GM12864 (cell line): ENCODE results near the gene MRPS15.
"Not testable (repeated sequence)": the region's sequence is repeated elsewhere in the genome, so short reads cannot be mapped to it uniquely, and the experiment has no call there.

ENCODE experiments used
- DNase-seq: peaks from one replicate; pipeline ENCODE4 v3.0.0-alpha.2; 2011; ENCODE audit warnings: low read depth
- H3K4me3 ChIP-seq: 2 replicates; pipeline ENCODE4 v1.5.1; 2011; ENCODE audit warnings: mild to moderate bottlenecking, low read depth, low read length, control low read depth
- CTCF ChIP-seq: IDR thresholded peaks from 2 replicates; pipeline ENCODE4 v1.5.1; 2011; ENCODE audit warnings: low read depth, mild to moderate bottlenecking, moderate library complexity, low read length, control low read depth, inconsistent platforms; ENCODE audit errors: missing control alignments

MRPS15 gene

GRCh38 chr1:36492491-36492890 is 28.3 kb upstream of the MRPS15 start:
- TF ChIP-seq CTCF, result no peak
- no peak overlapping the region for H3K4me3 ChIP-seq
- DNase-seq, result no peak

GRCh38 chr1:36489258-36490051 is 25.3 kb upstream of the MRPS15 start:
- DNase-seq, H3K4me3 ChIP-seq: not testable (repeated sequence)

- DNase-seq, result no peak
- no peak for TF ChIP-seq CTCF
- no peak overlapping the region for H3K4me3 ChIP-seq
Measured at GRCh38 chr1:36487906-36488305, 23.7 kb upstream of the MRPS15 start.

- not testable (repeated sequence) for DNase-seq, H3K4me3 ChIP-seq
Measured at GRCh38 chr1:36487336-36487725, 23.1 kb upstream of the MRPS15 start.

GRCh38 chr1:36486439-36487335 is 22.5 kb upstream of the MRPS15 start:
- H3K4me3 ChIP-seq, result no peak overlapping the region
- DNase-seq, result no peak
- no peak for TF ChIP-seq CTCF

- no peak for TF ChIP-seq CTCF
- DNase-seq, result no peak
- H3K4me3 ChIP-seq, result no peak overlapping the region
Measured at GRCh38 chr1:36486093-36486438, 21.9 kb upstream of the MRPS15 start.

- no peak overlapping the region for H3K4me3 ChIP-seq
- TF ChIP-seq CTCF, result no peak
- no peak for DNase-seq
Measured at GRCh38 chr1:36484099-36484498, 19.9 kb upstream of the MRPS15 start.

GRCh38 chr1:36482724-36483388 is 18.7 kb upstream of the MRPS15 start, which contains the start of gene CSF3R:
Gene CSF3R (minus strand): TSS chr1:36482913. CDS start chr1:36479496, 3,417 bp downstream.
- no peak for DNase-seq
- no peak within 1 kb of the TSS for H3K4me3 ChIP-seq
- no peak for TF ChIP-seq CTCF
